GM21825 (cell line): ENCODE results near the gene LKAAEAR1.
"Not testable (repeated sequence)": the region's sequence is repeated elsewhere in the genome, so short reads cannot be mapped to it uniquely, and the experiment has no call there.

ENCODE experiments used
- ATAC-seq: cut with Tn5 transposase; IDR thresholded peaks from one replicate; pipeline ENCODE4 v1.9.1; 2021; ENCODE audit warnings: mild to moderate bottlenecking, moderate library complexity; ENCODE audit not compliant: unreplicated experiment

Gene LKAAEAR1

GRCh38 chr20:64083804-64084684, at the start of gene LKAAEAR1:
Gene LKAAEAR1, minus strand, starts transcription at chr20:64084398. Its CDS starts 179 bp downstream, at chr20:64084219.
- no peak for ATAC-seq

GRCh38 chr20:64131406-64131805, 47.2 kb upstream of the LKAAEAR1 start:
- ATAC-seq, result no peak

- no peak for ATAC-seq
These were observed 46.7 kb upstream of the LKAAEAR1 start for GRCh38 chr20:64130876-64131275.

GRCh38 chr20:64130271-64130670, 46.1 kb upstream of the LKAAEAR1 start:
- no peak for ATAC-seq

GRCh38 chr20:64129146-64129782, 45.1 kb upstream of the LKAAEAR1 start:
- no peak for ATAC-seq

- ATAC-seq, result not testable (repeated sequence)
These were observed 39.3 kb upstream of the LKAAEAR1 start for GRCh38 chr20:64123517-64123916.

GRCh38 chr20:64122927-64123326, 38.7 kb upstream of the LKAAEAR1 start:
- not testable (repeated sequence) for ATAC-seq

- no peak for ATAC-seq
These were observed 37.4 kb upstream of the LKAAEAR1 start for GRCh38 chr20:64121586-64121985.

- no peak for ATAC-seq
These were observed 35.6 kb upstream of the LKAAEAR1 start for GRCh38 chr20:64119681-64120341.

- no peak for ATAC-seq
These were observed 35.1 kb upstream of the LKAAEAR1 start for GRCh38 chr20:64119301-64119680.

GRCh38 chr20:64117432-64117777, 33.2 kb upstream of the LKAAEAR1 start:
- ATAC-seq, result not testable (repeated sequence)

- no peak for ATAC-seq
These were observed 32.6 kb upstream of the LKAAEAR1 start for GRCh38 chr20:64116541-64117431.

GRCh38 chr20:64116016-64116415, 31.8 kb upstream of the LKAAEAR1 start:
- no peak for ATAC-seq

GRCh38 chr20:64115171-64115911, 31.1 kb upstream of the LKAAEAR1 start:
- ATAC-seq, result no peak

- ATAC-seq, result no peak
These were observed 30.3 kb upstream of the LKAAEAR1 start for GRCh38 chr20:64114356-64114971.

- ATAC-seq, result no peak
These were observed 29.7 kb upstream of the LKAAEAR1 start for GRCh38 chr20:64113796-64114355.

GRCh38 chr20:64113444-64113775, 29.2 kb upstream of the LKAAEAR1 start:
- ATAC-seq, result no peak

- ATAC-seq, result no peak
These were observed 28.7 kb upstream of the LKAAEAR1 start for GRCh38 chr20:64112691-64113443.
